ENCODE data around the gene NCOA4. TPM values are rescaled to one million over a fixed set of nuclear protein-coding genes. Genes with fewer than 3 reads are reported as not detected.

NCOA4 gene
- polyA plus RNA-seq = 159 TPM
- long read RNA-seq, donor 1, transcript NCOA4-204 (10 exons, 3,549 nt) = major isoform, 12 of 21 reads
- long read RNA-seq, donor 1, partial matches to known transcripts = 7 of 21 reads
- long read RNA-seq, donor 1, other reads (novel, unspliced or antisense) = 0 of 21 reads
- long read RNA-seq, donor 2, transcript NCOA4-204 (10 exons, 3,549 nt) = major isoform, 27 of 79 reads
- long read RNA-seq, donor 2, partial matches to known transcripts = 47 of 79 reads
- long read RNA-seq, donor 2, other reads (novel, unspliced or antisense) = 0 of 79 reads
- long read RNA-seq, donor 3 = 0 reads
- long read RNA-seq, donor 4, partial matches to known transcripts = 0 of 2 reads
- long read RNA-seq, donor 4, other reads (novel, unspliced or antisense) = 0 of 2 reads
- long read RNA-seq, donor 5, transcript NCOA4-204 (10 exons, 3,549 nt) = major isoform, 13 of 34 reads
- long read RNA-seq, donor 5, partial matches to known transcripts = 17 of 34 reads
- long read RNA-seq, donor 5, other reads (novel, unspliced or antisense) = 0 of 34 reads
- long read RNA-seq, donor 6, transcript NCOA4-204 (10 exons, 3,549 nt) = major isoform, 12 of 68 reads
- long read RNA-seq, donor 6, partial matches to known transcripts = 56 of 68 reads
- long read RNA-seq, donor 6, other reads (novel, unspliced or antisense) = 0 of 68 reads
- long read RNA-seq, donor 7, transcript NCOA4-204 (10 exons, 3,549 nt) = major isoform, 6 of 18 reads
- long read RNA-seq, donor 7, partial matches to known transcripts = 12 of 18 reads
- long read RNA-seq, donor 7, other reads (novel, unspliced or antisense) = 0 of 18 reads
- long read RNA-seq, donor 8, transcript NCOA4-204 (10 exons, 3,549 nt) = major isoform, 15 of 99 reads
- long read RNA-seq, donor 8, transcript NCOA4-207 (10 exons, 3,489 nt) = minor isoform, 5 of 99 reads
- long read RNA-seq, donor 8, partial matches to known transcripts = 79 of 99 reads
- long read RNA-seq, donor 8, other reads (novel, unspliced or antisense) = 0 of 99 reads
- long read RNA-seq, donor 9, transcript NCOA4-204 (10 exons, 3,549 nt) = major isoform, 14 of 46 reads
- long read RNA-seq, donor 9, partial matches to known transcripts = 29 of 46 reads
- long read RNA-seq, donor 9, other reads (novel, unspliced or antisense) = 0 of 46 reads
- long read RNA-seq, donor 10, transcript NCOA4-204 (10 exons, 3,549 nt) = major isoform, 25 of 82 reads
- long read RNA-seq, donor 10, partial matches to known transcripts = 53 of 82 reads
- long read RNA-seq, donor 10, other reads (novel, unspliced or antisense) = 0 of 82 reads
- long read RNA-seq, donor 11, transcript NCOA4-204 (10 exons, 3,549 nt) = major isoform, 13 of 48 reads
- long read RNA-seq, donor 11, partial matches to known transcripts = 31 of 48 reads
- long read RNA-seq, donor 11, other reads (novel, unspliced or antisense) = 0 of 48 reads

GRCh38 chr10:46030091-46030937 is at the start of gene NCOA4:
Gene NCOA4, minus strand, starts transcription at chr10:46030623. Its CDS starts 13,943 bp downstream, at chr10:46016680.
- Histone ChIP-seq H3K4me3 (ENCODE audit: low read length) (peak within 1 kb of the TSS; percentile 93), H3K27ac (ENCODE audit: low read length) (peak within 1 kb of the TSS; percentile 83), H3K9me3 (ENCODE audit: control insufficient read depth, low read depth, low read length) (no peaks in the 10 kb centered on the region), H3K36me3 (ENCODE audit: control insufficient read depth, insufficient read depth, low read length) (peaks cover 2% of the 10 kb centered on the region), H3K4me1 (ENCODE audit: control insufficient read depth, insufficient read depth, low read length) (peaks cover 10% of the 10 kb centered on the region), H3K27me3 (ENCODE audit: control insufficient read depth, insufficient read depth, low read length) (no peaks in the 10 kb centered on the region)
- WGBS (ENCODE audit: insufficient coverage, low lambda C conversion rate) = no CpG with 5 or more reads among the region's 59 CpGs
- DNase-seq = peak; percentile 97

- no peak overlapping the region for H3K27ac ChIP-seq (ENCODE audit: low read length)
- H3K4me3 ChIP-seq (ENCODE audit: low read length) = no peak overlapping the region
- no peaks in the 10 kb centered on the region for H3K9me3 ChIP-seq (ENCODE audit: control insufficient read depth, low read depth, low read length)
- H3K36me3 ChIP-seq (ENCODE audit: control insufficient read depth, insufficient read depth, low read length) = no peaks in the 10 kb centered on the region
- H3K4me1 ChIP-seq (ENCODE audit: control insufficient read depth, insufficient read depth, low read length) = no peaks in the 10 kb centered on the region
- DNase-seq = no peak
- H3K27me3 ChIP-seq (ENCODE audit: control insufficient read depth, insufficient read depth, low read length) = no peaks in the 10 kb centered on the region
- 80% methylated on average over 1 of the region's 4 CpGs for WGBS (ENCODE audit: insufficient coverage, low lambda C conversion rate)
Measured at GRCh38 chr10:46079831-46080585, 49.6 kb upstream of the NCOA4 start.

GRCh38 chr10:46077731-46078413 is 47.4 kb upstream of the NCOA4 start:
- no peak overlapping the region for H3K4me3 ChIP-seq (ENCODE audit: low read length)
- no peak overlapping the region for H3K27ac ChIP-seq (ENCODE audit: low read length)
- no peaks in the 10 kb centered on the region for H3K27me3 ChIP-seq (ENCODE audit: control insufficient read depth, insufficient read depth, low read length)
- no peaks in the 10 kb centered on the region for H3K9me3 ChIP-seq (ENCODE audit: control insufficient read depth, low read depth, low read length)
- no peaks in the 10 kb centered on the region for H3K4me1 ChIP-seq (ENCODE audit: control insufficient read depth, insufficient read depth, low read length)
- no CpG with 5 or more reads among the region's 5 CpGs for WGBS (ENCODE audit: insufficient coverage, low lambda C conversion rate)
- no peak for DNase-seq
- H3K36me3 ChIP-seq (ENCODE audit: control insufficient read depth, insufficient read depth, low read length) = no peaks in the 10 kb centered on the region

GRCh38 chr10:46077141-46077554 is 46.7 kb upstream of the NCOA4 start:
- Histone ChIP-seq H3K36me3 (ENCODE audit: control insufficient read depth, insufficient read depth, low read length) (no peaks in the 10 kb centered on the region), H3K4me3 (ENCODE audit: low read length) (no peak overlapping the region), H3K27me3 (ENCODE audit: control insufficient read depth, insufficient read depth, low read length) (no peaks in the 10 kb centered on the region), H3K9me3 (ENCODE audit: control insufficient read depth, low read depth, low read length) (no peaks in the 10 kb centered on the region), H3K27ac (ENCODE audit: low read length) (no peak overlapping the region), H3K4me1 (ENCODE audit: control insufficient read depth, insufficient read depth, low read length) (no peaks in the 10 kb centered on the region)
- WGBS (ENCODE audit: insufficient coverage, low lambda C conversion rate) = 100% methylated on average over 1 of the region's 4 CpGs
- no peak for DNase-seq

GRCh38 chr10:46075869-46076268 is 45.4 kb upstream of the NCOA4 start:
- Histone ChIP-seq H3K36me3 (ENCODE audit: control insufficient read depth, insufficient read depth, low read length) (no peaks in the 10 kb centered on the region), H3K4me1 (ENCODE audit: control insufficient read depth, insufficient read depth, low read length) (no peaks in the 10 kb centered on the region), H3K27me3 (ENCODE audit: control insufficient read depth, insufficient read depth, low read length) (no peaks in the 10 kb centered on the region), H3K27ac (ENCODE audit: low read length) (no peak overlapping the region), H3K4me3 (ENCODE audit: low read length) (no peak overlapping the region), H3K9me3 (ENCODE audit: control insufficient read depth, low read depth, low read length) (no peaks in the 10 kb centered on the region)
- 40% methylated on average over 1 of the region's 3 CpGs for WGBS (ENCODE audit: insufficient coverage, low lambda C conversion rate)
- no peak for DNase-seq

- H3K27ac ChIP-seq (ENCODE audit: low read length) = no peak overlapping the region
- WGBS (ENCODE audit: insufficient coverage, low lambda C conversion rate) = no CpG with 5 or more reads among the region's 4 CpGs
Measured at GRCh38 chr10:46074196-46074946, 43.9 kb upstream of the NCOA4 start.

GRCh38 chr10:46073564-46073963 is 43.1 kb upstream of the NCOA4 start:
- no peak overlapping the region for H3K4me3 ChIP-seq (ENCODE audit: low read length)
- no peaks in the 10 kb centered on the region for H3K9me3 ChIP-seq (ENCODE audit: control insufficient read depth, low read depth, low read length)
- no CpG with 5 or more reads among the region's 1 CpG for WGBS (ENCODE audit: insufficient coverage, low lambda C conversion rate)
- no peak overlapping the region for H3K27ac ChIP-seq (ENCODE audit: low read length)
- H3K36me3 ChIP-seq (ENCODE audit: control insufficient read depth, insufficient read depth, low read length) = no peaks in the 10 kb centered on the region
- H3K4me1 ChIP-seq (ENCODE audit: control insufficient read depth, insufficient read depth, low read length) = no peaks in the 10 kb centered on the region
- H3K27me3 ChIP-seq (ENCODE audit: control insufficient read depth, insufficient read depth, low read length) = no peaks in the 10 kb centered on the region
- DNase-seq = no peak

More at GRCh38 chr10:46074196-46074946, 43.9 kb upstream of the NCOA4 start:
- H3K36me3 ChIP-seq (ENCODE audit: control insufficient read depth, insufficient read depth, low read length) = no peaks in the 10 kb centered on the region
- no peak overlapping the region for H3K4me3 ChIP-seq (ENCODE audit: low read length)
- H3K4me1 ChIP-seq (ENCODE audit: control insufficient read depth, insufficient read depth, low read length) = no peaks in the 10 kb centered on the region
- H3K27me3 ChIP-seq (ENCODE audit: control insufficient read depth, insufficient read depth, low read length) = no peaks in the 10 kb centered on the region
- H3K9me3 ChIP-seq (ENCODE audit: control insufficient read depth, low read depth, low read length) = no peaks in the 10 kb centered on the region
- DNase-seq = no peak

- Histone ChIP-seq H3K9me3 (ENCODE audit: control insufficient read depth, low read depth, low read length) (no peaks in the 10 kb centered on the region), H3K4me1 (ENCODE audit: control insufficient read depth, insufficient read depth, low read length) (no peaks in the 10 kb centered on the region), H3K27me3 (ENCODE audit: control insufficient read depth, insufficient read depth, low read length) (no peaks in the 10 kb centered on the region), H3K27ac (ENCODE audit: low read length) (no peak overlapping the region), H3K36me3 (ENCODE audit: control insufficient read depth, insufficient read depth, low read length) (no peaks in the 10 kb centered on the region), H3K4me3 (ENCODE audit: low read length) (no peak overlapping the region)
- DNase-seq = no peak
- 74% methylated on average over 3 of the region's 6 CpGs for WGBS (ENCODE audit: insufficient coverage, low lambda C conversion rate)
Measured at GRCh38 chr10:46070749-46071148, 40.3 kb upstream of the NCOA4 start.
